HTR-8/SVneo (cell line): Measurements from ENCODE around the gene VTI1B.

Source experiments
- DNase-seq: peaks from one replicate; pipeline ENCODE4 v3.0.0; 2011; ENCODE audit warnings: low spot score, mixed read lengths; ENCODE audit not compliant: insufficient read length
- FAIRE-seq: peaks from 2 replicates; lab custom pipeline; 2011; peaks lifted over from hg19 to GRCh38; lab: Jason Lieb, UNC

Gene VTI1B

DNA sequence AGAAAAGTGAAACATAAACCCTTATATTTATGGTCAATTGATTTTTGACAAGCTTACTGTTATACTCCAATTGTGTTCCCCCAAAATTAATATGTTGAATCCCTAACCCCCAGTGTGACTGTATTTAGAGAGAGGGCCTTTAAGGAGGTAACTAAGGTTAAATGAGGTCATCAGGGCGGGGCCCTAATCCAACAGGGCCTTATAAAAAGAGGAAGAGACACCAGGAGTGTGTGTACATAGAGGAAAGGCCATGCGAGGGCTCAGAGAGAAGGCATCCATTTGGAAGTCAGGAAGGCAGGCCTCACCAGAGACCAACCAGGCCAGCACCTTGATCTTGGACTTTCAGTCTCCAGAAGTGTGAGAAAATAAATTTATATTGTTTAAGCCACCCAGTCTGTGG lies 6.5 kb upstream of the VTI1B start:
- FAIRE-seq, result no peak
- no peak for DNase-seq

DNA sequence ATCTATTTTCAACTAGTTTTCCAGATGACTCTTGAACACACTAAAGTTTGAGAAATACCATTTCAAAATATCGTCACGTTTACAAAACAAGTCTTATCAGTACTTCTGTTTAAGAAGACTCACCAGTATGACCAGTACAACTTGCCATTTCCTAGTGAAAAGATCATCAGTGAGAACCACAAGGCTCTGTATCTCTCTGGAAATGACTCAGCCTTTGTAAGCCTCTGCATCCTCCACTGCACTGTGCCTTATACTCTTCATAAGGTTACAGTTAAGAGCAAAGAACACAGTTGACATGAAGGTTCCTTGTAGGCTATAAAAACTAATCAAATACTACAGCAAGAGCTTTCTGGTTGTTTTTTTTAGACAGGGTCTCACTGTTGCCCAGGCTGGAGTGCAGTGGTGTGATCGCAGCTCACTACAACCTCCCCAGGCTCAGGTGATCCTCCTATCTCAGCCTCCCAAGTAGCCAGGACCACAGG lies 5.7 kb upstream of the VTI1B start:
- peak; percentile 90 for FAIRE-seq

GRCh38 chr14:67679006-67679405 lies 4.6 kb upstream of the VTI1B start:
- no peak for DNase-seq
- FAIRE-seq, result peak; percentile 67

More for the DNA sequence above, 5.7 kb upstream of the VTI1B start:
- DNase-seq, result peak; percentile 47

- no peak for DNase-seq
These were observed 769 bp upstream of the VTI1B start for GRCh38 chr14:67675219-67675582.

DNA sequence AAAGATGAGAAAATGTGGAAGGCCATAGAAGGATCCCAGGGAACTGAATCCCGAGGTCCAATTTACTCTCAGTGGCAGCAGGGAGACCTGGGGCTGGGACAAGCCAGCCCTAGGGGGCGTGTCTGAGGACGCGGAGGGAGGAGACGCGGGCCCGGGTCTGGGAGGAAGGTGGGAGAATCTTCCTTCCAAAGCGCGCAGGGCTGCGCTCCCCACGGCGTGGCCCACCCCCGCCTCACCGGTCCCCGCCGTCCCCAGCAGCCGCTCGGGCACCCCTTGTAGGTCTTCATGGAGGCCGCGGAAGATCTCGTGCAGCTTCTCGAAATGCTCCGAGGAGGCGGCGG lies 323 bp downstream of the VTI1B start:
- no peak for FAIRE-seq
- DNase-seq, result peak; percentile 99

More at GRCh38 chr14:67675219-67675582, 769 bp upstream of the VTI1B start:
- peak; percentile 9 for FAIRE-seq

GRCh38 chr14:67673451-67673850 lies 981 bp downstream of the VTI1B start:
- peak; percentile 28 for FAIRE-seq
- DNase-seq, result no peak

DNA sequence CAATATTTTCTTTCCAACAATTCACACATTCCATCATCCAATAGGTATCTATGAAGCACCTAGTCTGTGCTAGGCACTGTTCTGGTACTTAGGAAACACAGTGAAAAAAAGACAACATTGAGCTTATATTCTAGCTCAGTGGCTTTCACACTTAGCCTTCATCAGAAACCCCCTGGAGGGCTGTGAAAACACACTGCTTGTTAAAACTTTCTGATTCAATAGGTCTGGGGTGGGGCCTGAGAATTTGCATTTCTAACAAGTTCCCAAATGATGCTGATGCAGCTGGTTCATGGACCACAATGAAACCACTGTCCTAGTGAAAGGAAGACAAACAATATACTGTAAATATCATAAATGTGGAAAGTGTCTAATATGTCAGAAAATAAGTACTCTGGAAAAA lies 5.9 kb downstream of the VTI1B start:
- no peak for DNase-seq

GRCh38 chr14:67666750-67667449 lies 7.5 kb downstream of the VTI1B start:
- DNase-seq (peak; percentile 87), FAIRE-seq (peak; percentile 99)

More for the DNA sequence above, 5.9 kb downstream of the VTI1B start:
- FAIRE-seq, result peak; percentile 76

- peak; percentile 93 for FAIRE-seq
- no peak for DNase-seq
These were observed 8.6 kb downstream of the VTI1B start for GRCh38 chr14:67665868-67666267.

DNA sequence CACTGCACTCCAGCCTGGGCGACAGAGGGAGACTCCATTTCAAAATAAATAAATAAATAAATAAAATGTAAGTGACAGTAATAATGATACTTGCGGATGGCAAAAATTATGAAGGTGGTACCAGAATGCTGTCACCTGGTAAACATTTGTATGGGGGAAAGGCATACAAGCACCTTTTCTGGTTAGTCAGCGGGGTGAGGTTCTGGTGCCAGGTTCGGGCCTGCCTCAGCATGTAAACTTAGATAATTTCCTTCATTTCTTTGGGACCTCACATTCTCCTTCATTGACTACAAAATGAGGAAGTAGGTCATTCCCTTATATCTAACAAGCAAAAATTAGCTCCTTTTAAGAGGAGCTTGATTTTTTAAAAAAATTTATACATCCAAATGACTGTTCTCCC lies 10.8 kb downstream of the VTI1B start:
- DNase-seq, result no peak
- FAIRE-seq, result no peak

- FAIRE-seq (peak; percentile 95), DNase-seq (no peak)
These were observed 20.7 kb downstream of the VTI1B start for GRCh38 chr14:67653651-67654280.

DNA sequence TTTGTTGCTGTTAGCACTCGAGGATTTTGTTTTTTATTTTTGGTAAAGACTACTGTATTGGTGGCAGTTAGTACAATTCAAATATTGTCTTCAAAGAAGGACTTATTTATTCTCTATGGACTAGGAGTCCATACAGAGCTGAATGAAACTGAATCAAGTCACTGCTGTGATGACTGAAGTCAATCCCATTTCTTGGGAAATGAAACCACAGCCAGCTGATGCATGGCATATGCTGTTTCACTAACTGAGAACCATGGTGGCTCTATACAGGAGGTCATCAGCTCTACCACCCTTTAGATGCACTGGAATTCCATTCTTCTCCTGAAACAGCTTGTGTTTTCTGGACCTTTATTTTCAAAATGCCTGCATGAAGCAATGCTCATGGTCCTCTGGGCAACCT lies 22.2 kb downstream of the VTI1B start:
- FAIRE-seq (peak; percentile 90), DNase-seq (no peak)

DNA sequence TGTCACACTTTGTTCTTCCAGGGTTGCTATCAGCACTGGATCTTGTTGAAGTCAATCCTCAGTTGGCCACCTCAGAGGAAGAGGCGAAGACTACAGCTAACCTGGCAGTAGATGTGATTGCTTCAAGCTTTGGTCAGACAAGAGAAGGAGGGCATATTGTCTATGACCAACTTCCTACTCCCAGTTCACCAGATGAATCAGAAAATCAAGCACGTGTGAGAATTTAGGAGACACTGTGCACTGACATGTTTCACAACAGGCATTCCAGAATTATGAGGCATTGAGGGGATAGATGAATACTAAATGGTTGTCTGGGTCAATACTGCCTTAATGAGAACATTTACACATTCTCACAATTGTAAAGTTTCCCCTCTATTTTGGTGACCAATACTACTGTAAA lies 23.7 kb downstream of the VTI1B start:
- DNase-seq, result no peak

DNA sequence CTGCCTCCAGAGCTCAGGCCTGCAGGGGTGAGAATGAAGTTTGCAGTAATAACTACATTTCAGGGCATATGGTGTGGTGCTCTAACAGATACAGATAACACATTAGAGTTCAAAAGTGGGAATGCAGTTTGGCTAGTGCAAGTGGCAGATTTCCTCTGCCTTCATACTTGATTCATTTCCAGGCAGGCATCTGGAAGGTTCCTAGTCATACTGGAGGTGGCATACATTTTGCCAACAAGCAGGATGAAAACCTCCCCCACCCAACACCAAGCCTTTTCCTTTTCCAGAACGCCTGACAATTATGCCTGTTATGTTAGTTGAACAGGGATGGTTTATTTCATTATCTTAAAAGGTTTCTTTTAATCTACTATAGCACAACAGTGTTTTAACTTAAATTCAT lies 24.3 kb downstream of the VTI1B start:
- DNase-seq (no peak), FAIRE-seq (no peak)

More for the DNA sequence above, 23.7 kb downstream of the VTI1B start:
- FAIRE-seq, result peak; percentile 98

DNA sequence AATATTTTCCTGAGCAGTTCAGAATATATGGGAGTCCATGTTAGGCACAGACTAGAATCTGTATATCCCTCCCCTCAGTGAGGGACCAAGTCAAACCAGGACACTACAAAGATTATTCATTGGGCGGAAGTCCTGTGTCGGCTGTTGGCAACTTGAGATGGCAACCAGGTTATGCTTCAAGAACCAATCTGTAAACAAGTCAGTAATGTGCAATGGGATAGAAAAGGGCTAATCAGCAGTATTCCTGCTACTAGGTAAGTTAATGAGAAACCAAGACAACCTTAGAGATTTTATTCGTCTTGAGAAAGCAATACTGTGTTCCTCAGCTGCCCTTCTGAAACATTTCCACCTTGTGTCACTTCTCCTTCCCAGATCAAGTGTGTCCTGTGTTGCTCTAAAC lies 28.3 kb downstream of the VTI1B start:
- DNase-seq (no peak), FAIRE-seq (peak; percentile 90)

GRCh38 chr14:67645414-67645813 lies 29.0 kb downstream of the VTI1B start:
- no peak for DNase-seq
- no peak for FAIRE-seq

GRCh38 chr14:67644428-67644827 lies 30.0 kb downstream of the VTI1B start:
- no peak for DNase-seq
- FAIRE-seq, result peak; percentile 93

GRCh38 chr14:67643713-67644112 lies 30.7 kb downstream of the VTI1B start:
- no peak for FAIRE-seq
- DNase-seq, result no peak

GRCh38 chr14:67641902-67642749 lies 32.3 kb downstream of the VTI1B start:
- DNase-seq, result no peak
- FAIRE-seq, result peak; percentile 90

DNA sequence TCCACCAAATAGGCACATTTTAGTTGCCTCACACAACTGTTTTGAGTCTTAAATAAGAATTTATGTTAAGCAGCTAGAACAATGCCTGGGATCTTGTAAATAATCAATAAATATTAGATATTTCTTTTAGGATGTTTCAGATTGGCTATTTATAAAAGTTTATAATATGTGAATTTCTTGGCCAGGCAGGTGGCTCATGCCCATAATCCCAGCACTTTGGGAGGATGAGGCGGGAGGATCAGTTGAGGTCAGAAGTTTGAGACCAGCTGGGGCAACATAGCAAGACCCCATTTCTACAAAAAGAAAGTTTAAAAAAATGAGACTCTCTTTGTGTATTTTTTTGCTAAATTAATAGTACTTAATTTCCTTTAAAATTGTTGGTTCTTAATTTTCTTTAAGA lies 33.0 kb downstream of the VTI1B start:
- no peak for FAIRE-seq

GRCh38 chr14:67638642-67639041 lies 35.8 kb downstream of the VTI1B start:
- peak; percentile 85 for FAIRE-seq
- no peak for DNase-seq

More for the DNA sequence above, 33.0 kb downstream of the VTI1B start:
- no peak for DNase-seq
